IMR-90 (cell line): Measurements from ENCODE around the gene TMEM253. TPM values are rescaled to one million over a fixed set of nuclear protein-coding genes. Genes with fewer than 3 reads are reported as not detected.

Source experiments
- ATAC-seq: fragments of 200-7000 bp; cut with Tn5 transposase; 2 replicates; pipeline ENCODE4 v1.9.1; 2020; ENCODE audit warnings: low read depth, mild to moderate bottlenecking, moderate library complexity
- BruUV-seq: library from RNA; stranded (reverse); fragments of 400-500 nt; replicated peaks from 2 replicates; lab custom pipeline; 2021; lab: Mats Ljungman, UMichigan
- CTCF ChIA-PET: fragments of 300-600 bp; formaldehyde crosslinking; extraction: SDS; loops from one replicate; lab custom pipeline; 2021; ENCODE audit warnings: antibody characterized with exemption; lab: Yijun Ruan, JAX
- POLR2A ChIA-PET: fragments of 300-600 bp; sonication (Branson Sonifier 250); formaldehyde crosslinking; loops from one replicate; lab custom pipeline; 2022; ENCODE audit warnings: antibody characterized with exemption; ENCODE audit not compliant: unreplicated experiment; lab: Charles Lee
- DNase-seq: peaks from one replicate; pipeline ENCODE4 v3.0.0; 2013
- H2AFZ ChIP-seq: replicated peaks from 2 replicates; pipeline ENCODE3; 2013; ENCODE audit warnings: low read length, mild to moderate bottlenecking; ENCODE audit not compliant: poor library complexity
- H2AK5ac ChIP-seq: 2 replicates; pipeline ENCODE4 v1.6.1; 2013; ENCODE audit warnings: low read depth, low read length, inconsistent platforms
- H2AK9ac ChIP-seq: replicated peaks from 2 replicates; pipeline ENCODE3; 2013; ENCODE audit warnings: mild to moderate bottlenecking, low read depth, low read length, moderate library complexity; ENCODE audit not compliant: poor library complexity
- H2BK120ac ChIP-seq: 2 replicates; pipeline ENCODE4 v1.6.1; 2013; ENCODE audit warnings: low read depth, low read length, inconsistent platforms
- H2BK15ac ChIP-seq: 3 replicates; pipeline ENCODE4 v1.6.1; 2013; ENCODE audit warnings: low read depth, low read length, inconsistent platforms
- H2BK20ac ChIP-seq: 2 replicates; pipeline ENCODE4 v1.6.1; 2013; ENCODE audit warnings: low read depth, mild to moderate bottlenecking, inconsistent platforms, low read length, moderate library complexity
- H2BK5ac ChIP-seq: 2 replicates; pipeline ENCODE4 v1.6.1; 2013; ENCODE audit warnings: mild to moderate bottlenecking, low read depth, low read length, inconsistent platforms; ENCODE audit not compliant: poor library complexity, severe bottlenecking
- H3K14ac ChIP-seq: replicated peaks from 2 replicates; pipeline ENCODE4 v1.6.1; 2013; ENCODE audit warnings: low read depth, low read length, inconsistent platforms
- H3K18ac ChIP-seq: 2 replicates; pipeline ENCODE4 v1.6.1; 2013; ENCODE audit warnings: low read depth, low read length, control low read depth
- H3K23ac ChIP-seq: 2 replicates; pipeline ENCODE4 v1.6.1; 2013; ENCODE audit warnings: low read depth, low read length, inconsistent platforms
- H3K27ac ChIP-seq: 2 replicates; pipeline ENCODE4 v1.5.1; 2013; ENCODE audit warnings: mild to moderate bottlenecking, control low read depth, low read length; ENCODE audit not compliant: insufficient read depth
- H3K27me3 ChIP-seq: 2 replicates; pipeline ENCODE4 v1.6.1; 2013; ENCODE audit warnings: low read length; ENCODE audit not compliant: control insufficient read depth, insufficient read depth
- H3K36me3 ChIP-seq: 2 replicates; pipeline ENCODE4 v1.6.1; 2013; ENCODE audit warnings: low read length, mixed read lengths; ENCODE audit not compliant: control insufficient read depth, insufficient read depth
- H3K4ac ChIP-seq: 2 replicates; pipeline ENCODE4 v1.6.1; 2013; ENCODE audit warnings: low read depth, low read length, inconsistent platforms
- H3K4me1 ChIP-seq: 2 replicates; pipeline ENCODE4 v1.6.1; 2013; ENCODE audit warnings: low read length, mixed read lengths; ENCODE audit not compliant: control insufficient read depth, insufficient read depth
- H3K4me2 ChIP-seq: 2 replicates; pipeline ENCODE4 v1.6.1; 2013; ENCODE audit warnings: low read depth, mild to moderate bottlenecking, control low read depth, low read length, moderate library complexity
- H3K4me3 ChIP-seq: 2 replicates; pipeline ENCODE4 v1.5.1; 2013; ENCODE audit warnings: low read depth, mild to moderate bottlenecking, control low read depth, low read length, moderate library complexity; ENCODE audit not compliant: insufficient read depth
- H3K56ac ChIP-seq: 2 replicates; pipeline ENCODE4 v1.6.1; 2013; ENCODE audit warnings: low read length, inconsistent platforms; ENCODE audit not compliant: insufficient read depth; ENCODE audit errors: extremely low read depth
- H3K79me1 ChIP-seq, 2 experiments: 2 replicates each; pipeline ENCODE4 v1.6.1; 2013; ENCODE audit warnings: low read length in 2 of 2, inconsistent platforms in 1 of 2, low read depth in 1 of 2
- H3K9ac ChIP-seq: 2 replicates; pipeline ENCODE4 v1.6.1; 2013; ENCODE audit warnings: low read depth, low read length, control low read depth
- H3K9me1 ChIP-seq: 2 replicates; pipeline ENCODE4 v1.6.1; 2013; ENCODE audit warnings: low read length, inconsistent platforms; ENCODE audit not compliant: insufficient read depth
- H3K9me3 ChIP-seq: 2 replicates; pipeline ENCODE4 v1.6.1; 2013; ENCODE audit warnings: low read length; ENCODE audit not compliant: control insufficient read depth, insufficient read depth
- H4K20me1 ChIP-seq: 2 replicates; pipeline ENCODE4 v1.6.1; 2013; ENCODE audit warnings: low read length, inconsistent platforms; ENCODE audit not compliant: insufficient read depth
- H4K5ac ChIP-seq: 2 replicates; pipeline ENCODE4 v1.6.1; 2013; ENCODE audit warnings: mild to moderate bottlenecking, low read depth, low read length, control low read depth
- H4K8ac ChIP-seq, 2 experiments: 2 replicates each; pipeline ENCODE4 v1.6.1; 2013; ENCODE audit warnings: low read depth in 2 of 2, low read length in 2 of 2, control low read depth in 1 of 2, inconsistent platforms in 1 of 2
- H4K91ac ChIP-seq: 2 replicates; pipeline ENCODE4 v1.6.1; 2013; ENCODE audit warnings: low read depth, low read length, inconsistent platforms; ENCODE audit not compliant: insufficient read depth
- BHLHE40 ChIP-seq: fragments of 150-350 bp; IDR thresholded peaks from 2 replicates; pipeline ENCODE4 v1.6.1; 2016; ENCODE audit warnings: mild to moderate bottlenecking, low read depth, low read length
- CEBPB ChIP-seq: IDR thresholded peaks from 2 replicates; pipeline ENCODE4 v1.6.1; 2012; ENCODE audit warnings: low read depth, low read length, improper control_type of control experiment
- CHD1 ChIP-seq: IDR thresholded peaks from 2 replicates; pipeline ENCODE4 v1.6.1; 2012; ENCODE audit warnings: low read depth, low read length, improper control_type of control experiment
- CTCF ChIP-seq: conservative IDR thresholded peaks from 2 replicates; pipeline ENCODE4 v1.5.1; 2012; ENCODE audit warnings: mild to moderate bottlenecking, low read depth, low read length, improper control_type of control experiment
- ELK1 ChIP-seq: fragments of 150-350 bp; IDR thresholded peaks from 2 replicates; pipeline ENCODE4 v1.6.1; 2016; ENCODE audit warnings: low read depth, mild to moderate bottlenecking, low read length, moderate library complexity, borderline replicate concordance
- MAZ ChIP-seq: IDR thresholded peaks from 2 replicates; pipeline ENCODE4 v1.6.1; 2012; ENCODE audit warnings: low read depth, mild to moderate bottlenecking, low read length, improper control_type of control experiment, moderate library complexity, borderline replicate concordance
- MXI1 ChIP-seq: IDR thresholded peaks from 2 replicates; pipeline ENCODE4 v1.6.1; 2012; ENCODE audit warnings: low read depth, mild to moderate bottlenecking, low read length, moderate library complexity, borderline replicate concordance
- NFE2L2 ChIP-seq: fragments of 150-350 bp; IDR thresholded peaks from 2 replicates; pipeline ENCODE4 v1.6.1; 2016; ENCODE audit warnings: low read depth, mild to moderate bottlenecking, low read length
- RCOR1 ChIP-seq: IDR thresholded peaks from 2 replicates; pipeline ENCODE4 v1.6.1; 2012; ENCODE audit warnings: mild to moderate bottlenecking, low read length, improper control_type of control experiment; ENCODE audit not compliant: insufficient replicate concordance
- RFX5 ChIP-seq: IDR thresholded peaks from 2 replicates; pipeline ENCODE4 v1.8.0; 2012; ENCODE audit warnings: low read depth, mild to moderate bottlenecking, low read length, moderate library complexity
- SMC3 ChIP-seq: fragments of 150-350 bp; IDR thresholded peaks from 2 replicates; pipeline ENCODE4 v1.6.1; 2016; ENCODE audit warnings: low read depth, mild to moderate bottlenecking, antibody characterized with exemption, low read length, moderate library complexity
- USF2 ChIP-seq: fragments of 150-350 bp; IDR thresholded peaks from 2 replicates; pipeline ENCODE4 v1.6.1; 2017; ENCODE audit warnings: mild to moderate bottlenecking, antibody characterized with exemption, low read length, low read depth
- WGBS, 2 experiments: methylation state at CpG; one replicate each; pipeline versions ENCODE4 v1.1.5 to v1.1.7; 2013; ENCODE audit warnings: missing lambda C conversion rate in 2 of 2; ENCODE audit not compliant: insufficient read length in 1 of 2; ENCODE audit errors: extremely low coverage in 2 of 2; 5-methylcytosine and 5-hydroxymethylcytosine counted together
- dilution Hi-C: fragments of 300-500 bp; cut with HindIII; formaldehyde crosslinking; loops from one replicate; pipeline ENCODE4 v1.14.3; 2018; ENCODE audit warnings: low sequenced_read_pairs; ENCODE audit not compliant: unreplicated experiment
- in situ Hi-C: fragments of 300-500 bp; cut with MboI; formaldehyde crosslinking; loops from 3 replicates; pipeline ENCODE4 v1.14.3; 2019; ENCODE audit warnings: low sequenced_read_pairs, inconsistent platforms, mixed read lengths
- intact Hi-C: fragments of 100-400 bp; cut with micrococcal nuclease; formaldehyde crosslinking; loops from 2 replicates; pipeline ENCODE4 v1.10.0; 2022
- polyA plus RNA-seq, 3 experiments: library from polyadenylated mRNA; depleted of rRNA; stranded (reverse); fragments of >200 nt; gene quantifications; 2 replicates each; pipeline ENCODE4 v1.2.3, GENCODE V29; 2012; ENCODE audit warnings: low replicate concordance in 1 of 3
- total RNA-seq: library from RNA; depleted of rRNA; stranded (reverse); fragments of >200 nt; gene quantifications from 2 replicates; pipeline ENCODE4 v1.2.3, GENCODE V29; 2012

TMEM253 gene
- total and polyA plus RNA-seq, 2 of the 4 experiments (the other 2 are of a cell fraction), result 0.07 TPM; not detected in 1

- dilution Hi-C loops (no loop called here), in situ Hi-C loops (no loop called here), intact Hi-C loops (loop anchor here (2.0 to 5.0 kb wide), 2 partner anchors 18 to 408 kb away; no protein-coding TSS in a partner anchor)
- H3K27me3 ChIP-seq, result no peaks in the 10 kb centered on the region
- no peaks in the 10 kb centered on the region for H3K79me1 ChIP-seq
- H3K18ac ChIP-seq, result no peak overlapping the region
- no peak overlapping the region for H2BK120ac ChIP-seq
- ATAC-seq (no peak), DNase-seq (no peak)
- peaks cover 3% of the 10 kb centered on the region; the same call in 1 of the 2 replicates for H3K9me1 ChIP-seq
- H3K23ac ChIP-seq, result no peak overlapping the region
- H2AK9ac ChIP-seq, result no peak overlapping the region
- H4K8ac ChIP-seq, result no peak overlapping the region
- peaks cover 4% of the 10 kb centered on the region for H3K4me1 ChIP-seq
- H3K36me3 ChIP-seq, result no peaks in the 10 kb centered on the region
- no peak overlapping the region for H2BK5ac ChIP-seq
- no peak overlapping the region for H2AK5ac ChIP-seq
- no peak overlapping the region for H4K91ac ChIP-seq
- no peak overlapping the region for H3K14ac ChIP-seq
- TF ChIP-seq CHD1 (no peak), ELK1 (no peak), CTCF (no peak), NFE2L2 (no peak), MXI1 (no peak), BHLHE40 (no peak), RCOR1 (no peak), RFX5 (no peak), SMC3 (no peak), MAZ (no peak), CEBPB (no peak), USF2 (no peak)
- no peak overlapping the region for H3K4ac ChIP-seq
- no peak overlapping the region for H4K5ac ChIP-seq
- no peaks in the 10 kb centered on the region for H4K20me1 ChIP-seq
- no peak overlapping the region for H3K4me2 ChIP-seq
- no peak overlapping the region for H3K27ac ChIP-seq
- no peak overlapping the region for H3K9ac ChIP-seq
- no peak overlapping the region for H2AFZ ChIP-seq
- CTCF ChIA-PET, result interaction anchor here (0.5 to 4.2 kb wide), 14 partner anchors 13 to 90 kb away, joined by 3 to 44 read pairs (median 4); no protein-coding TSS in a partner anchor
- no peak overlapping the region for H2BK20ac ChIP-seq
- BruUV-seq, result no TSS peak
- no peaks in the 10 kb centered on the region for H3K9me3 ChIP-seq
- H3K4me3 ChIP-seq, result no peak overlapping the region
- no peak overlapping the region for H2BK15ac ChIP-seq
- 82% methylated on average over 2 of the region's 8 CpGs; no CpG with 5 or more reads in 1 of the 2 experiments for WGBS, 2 experiments
- POLR2A ChIA-PET, result interaction anchor here (0.9 kb wide), 1 partner anchor 111 kb away, joined by 5 read pairs; no protein-coding TSS in a partner anchor
- no peak overlapping the region for H3K56ac ChIP-seq
Observed at GRCh38 chr14:21105095-21105494, 4.2 kb downstream of the TMEM253 start.
